Stimulated activated CD4-positive, alpha-beta T cell treated with anti-CD3 and anti-CD28 coated beads, Interleukin-15, amount 100 ng/mL, for 24 hours (primary cell): Measurements from ENCODE around the gene SPAG17.

Experiments
- DNase-seq: peaks from one replicate; pipeline ENCODE4 v3.0.0-alpha.2; 2020

SPAG17 gene

DNA sequence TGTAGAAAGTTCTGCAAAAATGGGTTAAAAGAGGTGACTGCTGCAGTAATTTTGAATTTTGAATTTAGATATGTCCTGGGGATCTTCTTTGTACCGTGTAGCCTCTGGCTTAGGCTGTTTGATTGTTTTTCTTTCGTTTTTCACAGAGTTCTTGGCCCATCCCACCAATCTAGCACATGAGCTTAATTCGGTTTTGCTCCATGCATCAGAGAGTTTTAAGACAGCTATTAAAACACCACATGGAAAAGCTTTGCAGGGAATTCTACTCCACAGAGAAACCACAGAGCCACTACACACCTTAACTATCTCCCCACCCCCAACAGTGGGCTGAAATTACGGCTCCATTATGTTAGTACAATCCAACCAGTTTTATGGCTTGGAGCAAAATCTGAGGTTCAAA lies 25.5 kb downstream of the SPAG17 start:
- DNase-seq = no peak

DNA sequence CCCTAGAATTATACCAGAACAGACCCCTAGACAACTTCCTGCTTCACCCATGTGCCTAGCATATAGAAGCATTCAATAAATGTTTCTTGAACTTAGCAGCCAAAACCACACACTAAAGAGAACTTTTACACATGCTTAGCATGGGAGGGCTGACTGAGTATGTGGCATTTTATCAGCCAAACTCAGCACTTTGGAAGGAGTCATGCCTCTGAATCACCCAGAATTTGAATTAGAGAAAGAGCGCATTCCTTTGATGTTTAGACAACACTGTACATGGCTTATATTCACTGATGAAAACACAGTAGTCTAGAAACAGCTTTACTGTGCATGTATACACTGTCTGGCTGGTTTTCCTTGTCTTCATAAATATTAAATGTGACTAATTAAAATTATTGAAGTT lies 26.1 kb downstream of the SPAG17 start:
- no peak for DNase-seq

DNA sequence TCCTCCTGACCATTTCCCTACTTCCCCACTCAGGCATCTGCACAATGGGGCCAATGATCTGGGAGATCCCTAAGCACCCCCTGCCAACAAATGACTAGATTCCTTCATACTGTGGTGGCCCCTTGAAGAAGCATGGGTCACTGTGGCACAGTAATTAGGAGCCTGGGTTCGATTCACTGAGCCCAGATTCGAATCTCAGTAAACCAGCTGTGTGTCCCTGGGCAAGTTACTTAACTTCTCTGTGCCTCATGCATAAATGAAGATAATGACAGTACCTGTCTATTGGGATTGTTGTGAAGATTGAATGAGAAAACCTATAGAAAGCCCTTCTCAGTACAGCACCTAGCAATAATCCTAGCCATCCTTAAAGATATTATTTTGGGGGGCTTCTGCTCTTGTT lies 27.5 kb downstream of the SPAG17 start:
- no peak for DNase-seq

DNA sequence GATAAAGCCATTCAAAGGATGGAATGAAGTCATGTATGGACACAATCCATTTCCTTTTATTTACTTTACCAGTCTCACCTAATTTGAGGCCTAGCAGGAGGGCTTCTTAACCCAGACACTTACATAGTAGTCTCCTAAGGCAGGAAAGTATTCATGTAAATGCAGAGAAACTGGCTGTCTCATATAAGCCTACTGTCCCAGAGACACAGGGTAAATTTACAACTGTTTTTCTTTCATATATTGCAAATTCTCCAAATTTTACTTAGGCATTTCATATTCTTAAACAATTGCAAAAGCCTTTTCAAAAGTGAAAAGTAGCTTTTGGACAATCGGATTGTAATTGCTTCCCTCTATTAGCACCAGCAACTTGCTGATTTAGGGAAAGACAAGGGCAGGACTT lies 29.9 kb downstream of the SPAG17 start:
- no peak for DNase-seq

DNA sequence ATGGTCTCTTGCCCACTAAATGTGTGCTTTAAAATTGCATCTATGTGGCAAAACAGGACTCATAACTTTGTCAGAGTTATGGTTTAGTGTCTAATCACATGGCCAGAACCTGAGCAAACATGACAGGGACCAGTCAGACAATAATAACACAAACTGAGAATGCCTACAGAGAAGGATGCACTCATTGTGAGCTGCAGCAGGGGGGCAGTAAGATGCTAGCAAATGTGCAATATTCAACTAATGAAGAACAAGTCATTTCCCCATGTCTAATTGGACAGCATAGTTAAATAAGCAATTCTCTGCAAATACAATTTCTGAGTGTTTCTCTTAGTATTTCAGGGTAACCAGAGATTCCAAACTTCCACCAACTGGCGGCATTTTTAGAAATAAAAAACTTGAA lies 30.8 kb downstream of the SPAG17 start:
- no peak for DNase-seq

DNA sequence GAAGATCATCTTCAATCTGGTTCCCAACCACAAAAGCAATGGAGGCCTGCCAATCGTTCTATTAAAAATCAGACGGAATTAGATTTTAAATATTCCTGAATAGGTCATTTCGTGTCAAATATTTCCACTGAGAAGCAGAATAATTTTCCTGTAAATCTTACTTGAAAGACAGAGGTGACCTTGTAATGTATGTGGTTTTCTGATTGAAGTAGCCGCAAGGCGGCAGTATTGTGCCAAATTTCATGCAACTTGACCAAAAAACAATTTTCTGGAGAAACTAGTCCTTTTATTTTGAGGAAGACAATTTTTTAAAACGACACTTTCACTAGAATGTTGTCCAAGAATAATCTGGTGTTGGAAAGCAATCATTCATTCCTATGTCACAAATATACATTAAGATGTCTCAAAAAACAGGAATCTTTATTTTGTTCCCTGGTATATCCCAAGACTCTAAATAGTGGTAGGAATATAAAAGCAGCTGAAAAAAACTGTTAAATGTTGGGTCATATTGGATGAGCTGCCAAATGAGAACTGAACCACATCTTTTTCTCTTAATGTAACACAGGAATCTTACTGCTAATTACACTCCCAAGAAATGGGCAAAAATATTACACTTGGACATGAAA lies 33.6 kb downstream of the SPAG17 start:
- peak; percentile 58 for DNase-seq

DNA sequence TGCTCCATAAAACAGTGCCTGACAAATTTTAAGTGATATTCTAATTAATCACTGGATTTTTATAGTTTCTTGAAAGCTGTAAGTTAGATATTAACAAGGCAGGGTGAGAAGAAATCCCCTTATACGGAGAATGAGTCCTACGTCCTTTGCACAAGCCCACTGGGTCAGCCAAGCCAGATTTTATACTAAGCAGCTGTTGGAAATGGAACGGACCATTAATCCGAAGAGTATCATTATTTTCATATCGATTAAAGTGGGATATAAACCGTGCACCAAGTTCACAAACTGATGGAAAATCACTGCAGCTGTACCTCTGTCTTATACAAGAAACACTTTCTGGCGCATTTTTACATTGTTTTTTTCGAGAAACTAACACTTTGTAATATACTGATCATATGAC lies 35.2 kb downstream of the SPAG17 start:
- DNase-seq = no peak

DNA sequence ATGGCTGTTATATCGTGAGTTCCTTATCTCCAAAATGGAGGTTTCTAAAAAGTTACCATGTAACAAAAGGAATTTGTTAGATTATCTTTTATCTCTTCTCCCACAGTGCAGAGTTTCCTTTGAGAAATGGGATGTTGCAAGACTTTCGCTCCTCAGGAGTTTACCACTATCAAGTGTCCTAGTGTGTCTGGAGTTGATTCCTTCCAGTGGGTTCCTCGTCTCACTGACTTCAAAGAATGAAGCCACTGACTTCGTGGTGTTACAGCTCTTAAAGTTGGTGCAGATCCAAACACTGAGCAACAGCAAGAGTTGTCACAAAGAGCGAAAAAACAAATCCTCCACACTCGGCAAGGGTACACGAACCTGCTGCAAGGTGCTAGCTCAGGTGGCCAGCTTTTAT lies 37.0 kb downstream of the SPAG17 start:
- no peak for DNase-seq

DNA sequence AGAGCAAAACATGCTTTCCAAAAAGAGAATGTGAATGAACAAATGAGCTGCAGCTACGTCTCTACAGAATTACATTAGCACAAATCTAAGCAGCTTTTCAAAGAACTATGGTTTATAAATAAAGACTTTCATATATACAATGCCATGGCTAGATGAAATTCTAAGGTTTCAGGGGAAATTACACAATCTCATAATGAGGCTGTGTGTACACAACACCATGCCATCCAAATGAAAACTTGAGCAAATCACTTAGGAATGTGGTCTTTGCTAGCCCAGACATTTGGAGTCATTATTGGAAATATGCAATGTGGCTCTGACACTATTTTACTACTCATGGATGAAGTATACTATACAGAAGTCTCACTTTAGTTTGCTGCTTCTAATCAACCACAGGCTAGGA lies 37.5 kb downstream of the SPAG17 start:
- DNase-seq = no peak

DNA sequence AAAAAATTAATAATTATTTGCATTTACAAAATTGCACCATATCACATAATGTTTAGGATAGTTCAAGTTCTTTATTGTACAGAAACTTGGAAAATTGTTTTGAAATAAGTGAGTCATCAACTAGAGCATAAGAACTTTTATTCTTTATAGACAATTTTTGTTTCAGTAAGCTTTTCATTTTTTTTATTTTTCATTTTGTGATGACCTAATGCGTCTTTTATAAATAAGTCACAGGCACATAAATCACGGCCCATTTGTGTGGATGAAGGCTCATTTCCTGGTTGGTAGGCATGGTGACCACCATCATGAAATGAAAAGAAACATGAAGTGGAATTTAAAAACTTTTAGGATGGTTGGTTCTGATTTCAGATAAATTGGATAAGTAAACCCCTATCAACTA lies 39.3 kb downstream of the SPAG17 start:
- DNase-seq = no peak

DNA sequence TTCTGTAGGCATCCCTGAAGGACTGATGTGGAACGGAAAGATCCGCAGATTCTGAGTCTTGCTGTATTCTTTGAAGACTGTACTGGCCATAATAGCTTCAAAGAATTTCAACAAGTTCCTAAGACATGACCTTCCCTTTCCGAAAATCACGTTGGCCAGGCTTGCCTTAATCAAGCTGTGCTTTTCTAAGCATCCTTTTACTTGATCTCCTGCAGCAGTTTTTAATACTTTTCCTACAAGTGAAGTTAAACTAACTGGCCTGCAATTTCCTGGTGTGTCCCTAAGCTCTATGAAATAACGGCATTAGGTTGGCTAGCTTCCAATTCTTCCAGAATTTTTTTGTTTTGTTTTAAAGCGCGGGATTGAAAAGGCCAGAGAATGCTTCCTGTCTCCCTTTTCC lies 40.3 kb downstream of the SPAG17 start:
- no peak for DNase-seq

DNA sequence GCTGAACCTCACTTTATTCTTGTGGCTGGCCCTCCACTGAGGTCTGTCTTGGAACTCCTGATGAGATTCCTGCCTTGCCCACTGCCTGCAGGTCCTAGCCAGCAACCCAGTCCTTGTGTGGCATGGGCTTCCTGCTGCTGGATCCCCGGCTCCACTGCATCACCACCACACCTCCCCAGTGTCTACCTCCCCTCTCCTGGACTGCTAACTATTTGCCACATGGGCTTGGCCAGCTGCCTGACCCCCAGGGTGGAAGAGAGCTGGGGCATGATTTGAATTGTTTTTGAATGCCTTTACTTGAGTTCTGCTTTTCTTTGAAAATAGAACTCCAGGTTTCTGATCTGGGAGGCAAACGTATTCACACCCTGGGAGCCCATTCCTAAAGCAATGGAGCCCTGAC lies 41.2 kb downstream of the SPAG17 start:
- no peak for DNase-seq

DNA sequence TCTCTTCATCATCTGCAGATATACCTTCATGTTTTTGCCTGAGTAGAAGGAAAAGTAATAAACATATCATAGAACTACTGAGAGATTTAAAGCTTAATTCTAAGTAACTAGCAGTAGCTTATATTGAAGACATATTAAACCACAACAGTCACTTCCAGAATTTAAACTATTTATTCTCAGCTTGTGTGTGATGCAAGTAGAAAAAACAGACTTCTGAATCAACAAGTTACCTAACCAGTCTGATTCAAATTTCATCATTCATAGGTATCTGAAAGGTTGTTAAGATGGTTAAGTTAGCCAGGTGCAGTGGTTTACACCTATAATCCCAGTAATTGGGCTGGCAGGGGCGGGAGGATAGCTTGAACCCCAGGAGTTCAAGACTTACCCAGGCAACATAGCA lies 41.9 kb downstream of the SPAG17 start:
- DNase-seq = no peak

DNA sequence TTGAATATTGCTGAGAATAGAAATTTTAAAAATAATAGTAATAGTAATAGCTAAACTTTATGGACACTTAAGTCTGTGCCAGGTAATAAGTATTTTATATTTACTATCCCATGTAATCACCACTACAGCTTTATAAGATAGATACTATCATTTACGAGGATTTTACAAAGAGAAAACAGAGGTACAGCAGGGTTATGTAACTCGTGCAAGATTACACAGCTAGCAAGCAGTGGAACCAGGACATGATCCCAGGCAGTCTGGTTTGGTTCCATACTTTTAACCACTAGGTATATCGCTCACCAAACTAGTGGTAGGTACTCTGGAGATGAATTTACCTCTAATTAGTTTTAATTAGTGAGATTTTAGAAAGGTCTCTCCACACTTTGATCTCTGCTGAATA lies 42.5 kb downstream of the SPAG17 start:
- no peak for DNase-seq

DNA sequence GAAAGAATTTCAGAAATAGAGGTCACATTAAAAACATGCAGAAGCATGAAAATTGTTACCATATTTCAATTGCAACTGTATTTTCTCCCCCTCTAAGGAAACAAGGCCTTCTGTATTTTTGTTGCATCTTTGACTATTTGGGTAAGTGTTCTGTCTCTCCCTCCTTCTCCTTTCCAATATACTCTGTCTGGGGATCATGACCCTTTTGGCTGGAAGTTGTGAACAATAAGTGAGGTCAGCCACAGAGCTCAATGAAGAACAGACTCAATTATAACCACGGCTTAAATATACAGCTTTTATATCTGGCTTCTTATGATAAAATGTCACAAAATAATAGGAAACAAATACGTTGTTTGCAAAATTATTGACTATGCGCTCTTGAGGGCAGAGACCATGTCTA lies 47.1 kb downstream of the SPAG17 start:
- no peak for DNase-seq

DNA sequence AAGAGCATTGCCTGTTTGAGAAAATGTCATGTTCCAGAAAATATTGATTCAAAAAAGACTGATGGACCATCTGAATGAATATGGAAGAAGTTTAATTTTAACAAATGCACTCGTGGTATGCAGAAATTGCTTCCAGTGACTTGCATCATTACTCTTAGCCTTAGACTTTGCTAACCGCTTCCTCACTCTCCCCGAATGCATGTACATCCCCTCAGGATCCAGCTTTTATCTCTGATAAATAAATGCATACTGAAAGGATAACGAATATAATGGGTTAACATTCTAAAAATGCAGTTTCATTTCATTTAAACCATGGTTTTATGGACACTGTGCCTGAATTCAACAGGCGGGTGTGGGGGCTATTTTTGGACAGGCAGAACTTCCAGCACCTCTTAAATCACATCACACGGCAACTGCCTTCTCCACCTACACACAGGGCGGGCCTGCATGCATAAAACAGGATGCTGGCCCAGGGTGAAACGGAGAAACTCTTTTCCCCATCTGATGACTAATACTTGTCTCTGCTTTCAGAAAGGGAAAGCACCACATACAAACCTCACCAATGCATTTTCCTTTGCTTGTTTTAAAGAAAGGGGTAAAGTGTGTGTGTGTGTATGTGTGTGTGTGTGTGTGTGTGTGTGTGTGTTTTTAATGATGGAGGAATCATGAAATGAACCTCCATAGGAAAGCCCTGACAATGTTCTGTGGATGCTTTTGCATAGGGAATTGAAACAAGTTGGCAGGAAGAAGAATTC lies 48.7 kb downstream of the SPAG17 start:
- peak; percentile 60 for DNase-seq

DNA sequence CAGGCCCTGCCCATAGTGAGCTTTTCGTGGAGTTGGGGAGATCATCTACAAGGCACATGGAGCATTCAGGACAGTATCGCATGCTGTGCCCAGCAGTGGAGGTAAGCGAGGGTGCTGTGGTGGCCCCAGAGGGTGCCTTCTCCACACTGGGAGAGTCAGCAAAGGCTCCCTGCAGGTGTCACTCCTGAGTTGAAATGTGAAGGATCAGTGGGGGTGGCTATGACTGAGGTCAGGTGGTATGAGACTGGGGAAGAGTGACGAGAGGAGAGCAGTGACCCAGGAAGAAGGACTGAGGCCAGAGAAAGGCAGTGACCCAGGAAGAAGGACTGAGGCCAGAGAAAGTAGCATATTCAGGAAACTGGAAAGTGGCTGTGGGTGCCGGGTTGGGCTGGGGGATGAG lies 53.0 kb downstream of the SPAG17 start:
- no peak for DNase-seq

DNA sequence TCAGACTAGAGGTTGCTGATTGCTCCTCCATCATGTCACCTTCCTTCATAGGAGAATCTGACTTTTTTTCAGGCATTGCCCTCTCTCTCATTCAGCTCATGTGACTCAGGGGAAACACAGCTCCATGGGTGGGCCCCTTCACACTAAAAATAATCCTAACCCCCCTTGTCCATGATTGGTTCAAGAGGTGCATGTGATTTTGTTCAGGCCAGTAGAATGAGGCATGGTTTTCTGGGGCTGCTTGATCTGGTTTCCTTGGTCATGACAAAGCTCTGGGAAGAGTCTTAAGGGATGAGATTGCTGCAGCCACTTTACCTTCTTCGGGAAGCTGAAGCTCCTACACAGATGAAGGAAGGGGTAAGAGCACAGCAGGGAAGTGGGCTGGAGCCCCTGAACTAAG lies 56.3 kb downstream of the SPAG17 start:
- no peak for DNase-seq

DNA sequence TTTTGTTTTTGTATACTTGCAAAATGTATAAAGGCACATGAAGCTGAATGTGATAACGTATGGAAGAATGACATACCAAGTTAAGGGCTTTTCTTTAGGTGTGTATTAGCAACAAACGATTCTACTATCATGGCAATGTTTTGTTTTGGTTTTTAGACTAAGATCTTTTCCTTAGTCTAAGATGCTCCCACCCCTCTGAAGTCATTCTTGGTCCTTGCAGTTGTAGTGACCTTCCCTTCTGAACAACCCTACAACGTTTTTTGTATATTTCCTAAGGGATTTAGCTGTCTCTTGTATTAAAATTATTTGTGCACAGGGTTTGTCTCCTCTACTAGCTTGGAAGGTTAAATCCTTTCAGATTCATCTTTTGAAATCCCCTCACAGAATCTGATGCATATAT lies 61.0 kb downstream of the SPAG17 start:
- no peak for DNase-seq

DNA sequence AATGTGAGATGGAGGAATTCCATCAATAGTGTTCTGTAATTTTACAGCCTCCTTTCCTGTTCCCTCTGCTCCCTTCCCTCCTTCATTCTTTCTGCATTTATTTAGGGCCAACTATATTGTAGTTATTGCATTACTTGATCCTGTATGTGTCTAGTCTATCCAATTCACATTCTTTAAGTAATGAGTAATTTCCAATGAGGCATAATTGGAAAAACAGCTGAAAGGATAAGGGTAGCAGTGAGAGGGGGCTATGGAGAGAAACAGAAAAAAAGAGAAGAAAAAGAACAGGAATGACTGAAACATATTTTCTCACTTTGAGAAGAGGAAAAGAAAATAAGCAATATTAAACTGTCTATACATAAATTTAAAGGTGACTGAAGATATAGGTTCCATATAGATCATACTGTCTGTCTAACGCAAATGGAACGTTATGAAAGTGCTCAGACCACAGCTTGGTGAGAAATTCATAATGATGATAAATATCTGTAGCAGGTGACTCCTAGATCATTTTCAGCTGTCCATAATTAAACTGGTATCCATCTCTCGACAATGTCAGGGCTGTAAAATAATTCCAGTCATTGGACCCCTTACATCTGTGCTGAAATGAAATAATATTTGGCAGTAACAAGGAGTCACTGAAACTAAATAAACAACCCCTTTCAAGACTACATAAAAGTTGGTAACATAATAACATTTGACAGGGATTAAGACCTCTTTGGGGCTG lies 61.8 kb downstream of the SPAG17 start:
- DNase-seq = no peak

DNA sequence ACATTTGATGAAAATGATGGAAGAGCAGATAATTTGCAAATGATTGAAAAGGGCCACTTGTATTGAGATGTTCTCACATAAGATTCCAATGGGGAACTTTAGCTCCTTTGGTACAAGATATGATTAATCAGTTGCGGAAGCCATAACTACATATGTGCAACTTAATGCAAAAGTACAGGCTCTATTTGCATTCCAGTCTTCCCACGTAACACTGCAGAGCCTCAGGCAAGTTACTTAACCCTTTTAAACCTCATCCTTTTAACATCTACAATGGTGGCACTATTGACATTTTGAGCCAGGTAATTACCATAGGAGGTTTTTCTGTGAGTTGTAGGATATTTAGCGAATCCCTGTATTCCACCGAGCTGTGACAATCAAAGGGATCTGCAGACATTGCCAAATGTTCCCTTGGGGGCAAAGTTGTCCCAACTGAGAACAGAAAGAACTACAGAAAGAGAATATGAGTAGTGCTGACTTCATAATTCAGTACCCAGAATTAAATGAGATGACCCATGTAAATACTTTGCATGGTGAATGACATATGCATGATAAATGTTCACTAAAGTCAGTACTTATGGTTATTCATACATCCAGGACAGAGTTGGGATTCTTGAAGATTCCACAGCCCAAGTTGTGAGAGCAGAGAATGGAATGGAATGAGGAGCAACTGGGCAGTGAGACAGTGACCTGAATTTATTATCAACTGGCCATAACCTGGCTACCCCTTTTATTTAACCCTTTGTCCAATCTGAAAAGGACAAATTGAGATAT lies 62.6 kb downstream of the SPAG17 start:
- DNase-seq = no peak

DNA sequence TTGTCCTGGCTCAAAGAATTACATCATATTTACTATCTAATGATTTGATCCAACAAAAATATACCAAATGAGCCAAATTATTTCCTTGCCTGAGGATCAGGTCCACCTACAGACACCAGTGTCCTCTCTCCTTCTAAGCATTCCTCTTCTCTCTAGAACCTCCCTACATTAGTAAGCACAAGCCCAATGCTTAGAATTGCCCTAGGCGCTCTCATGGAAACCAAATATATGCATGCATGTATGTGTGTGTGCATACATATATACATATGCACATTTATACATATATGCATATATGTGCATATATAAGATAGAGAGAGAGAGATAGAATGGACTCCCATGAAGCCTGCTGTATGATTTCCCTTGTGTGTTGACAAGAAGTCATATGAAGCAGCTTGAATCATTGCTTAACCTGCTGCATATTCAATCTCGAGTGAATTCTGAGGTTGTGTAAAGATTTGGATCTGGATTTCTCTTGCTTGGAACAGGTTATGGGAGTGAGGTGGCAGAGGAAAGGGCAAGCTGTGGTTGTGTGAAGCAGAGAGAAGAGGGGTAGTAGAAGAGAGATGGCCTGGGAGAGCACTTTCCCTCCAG lies 66.1 kb downstream of the SPAG17 start:
- no peak for DNase-seq

DNA sequence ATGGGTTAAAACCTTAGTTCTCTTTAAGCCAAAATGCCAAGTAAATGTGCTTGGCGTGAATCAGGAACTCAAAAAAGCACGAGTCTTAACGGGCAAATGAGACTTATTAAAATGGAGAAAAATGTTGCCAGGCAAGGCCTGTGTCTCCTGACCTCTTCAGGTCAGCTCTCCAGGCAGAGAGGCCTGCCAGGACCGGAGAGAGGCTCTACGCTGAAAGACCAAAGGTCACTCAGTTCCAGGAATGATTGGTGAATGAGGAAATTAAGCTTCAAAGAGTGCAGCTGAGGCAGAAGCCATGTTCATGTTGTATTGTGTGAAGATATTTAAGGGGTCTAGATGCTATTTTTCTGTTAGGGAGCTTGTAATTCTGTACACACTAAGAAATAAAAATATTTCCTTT lies 66.6 kb downstream of the SPAG17 start:
- DNase-seq = no peak
